Thyroid gland (tissue), 4 donors: ENCODE measurements around the gene CACNA1D.

Source experiments
- CTCF ChIP-seq, 6 experiments: fragments of 200-600 bp in 3 of 6; fragments of 450-650 bp in 3 of 6; sonication (generic) in 3 of 6; IDR thresholded peaks; one replicate each; pipeline ENCODE4 v1.5.1; 2016 to 2019; ENCODE audit warnings: antibody characterized with exemption in 6 of 6, mild to moderate bottlenecking in 2 of 6, inconsistent platforms in 1 of 6, moderate library complexity in 1 of 6
- POLR2A ChIP-seq, 2 donors: fragments of 450-650 bp; IDR thresholded peaks; one replicate each; pipeline ENCODE4 v1.6.1; 2017; ENCODE audit warnings: antibody characterized with exemption in 2 of 2, mild to moderate bottlenecking in 2 of 2, moderate library complexity in 1 of 2

DNA sequence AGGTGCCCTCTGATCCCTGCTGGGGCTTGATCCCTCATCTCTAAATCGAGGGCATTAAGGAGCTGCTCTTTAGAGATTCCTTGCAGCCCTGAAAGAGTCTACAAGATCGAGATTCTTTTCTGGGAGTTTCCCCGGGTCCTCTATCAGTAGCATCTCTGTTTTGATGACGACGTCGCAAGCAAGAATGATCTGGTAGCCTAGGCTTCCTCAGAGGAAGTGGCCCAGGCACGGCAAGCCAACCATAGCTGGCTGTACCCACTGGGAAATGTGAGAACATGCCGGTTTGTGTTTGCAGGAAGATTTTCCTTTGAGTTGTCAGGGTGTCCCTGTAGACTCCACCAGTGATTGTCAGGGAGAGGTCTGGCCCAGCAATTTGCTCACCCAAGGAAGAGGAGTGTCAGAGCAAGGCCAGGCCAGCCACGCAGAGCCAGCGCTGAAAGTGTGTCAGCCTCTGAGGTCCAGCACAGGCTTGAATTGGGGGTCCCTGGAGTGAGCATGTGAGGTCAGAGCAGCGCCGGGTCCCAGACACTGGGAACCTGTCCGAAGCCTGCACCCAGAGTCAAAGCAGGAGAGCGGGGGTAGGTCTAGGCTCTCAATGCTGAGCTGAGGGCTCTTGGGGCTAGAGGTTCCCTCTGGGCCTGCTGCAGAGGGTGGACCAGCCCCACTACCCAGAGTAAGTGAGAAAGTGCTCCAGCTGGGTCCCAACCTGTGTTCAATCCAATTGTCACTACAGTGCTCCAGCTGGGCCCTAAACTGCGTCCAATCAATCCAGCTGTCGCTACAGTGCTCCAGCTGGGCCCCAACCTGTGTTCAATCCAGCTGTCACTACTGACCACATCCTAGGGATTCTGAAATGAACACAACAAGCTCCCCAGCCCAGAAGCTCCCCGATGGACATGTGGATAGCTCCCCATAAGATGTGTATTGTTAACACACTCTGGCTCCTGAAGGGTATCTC, 256.1 kb downstream of the CACNA1D start:
- TF ChIP-seq POLR2A (IDR thresholded peaks at IDR 0.05) (no peak), CTCF (IDR thresholded peaks at IDR 0.05) (no peak)
